Activated T-helper 1 cell treated with anti-CD3 and anti-CD28 coated beads, Interleukin-2, amount 50 U/mL, for 16 hours (primary cell): ENCODE measurements around the gene TIMM13.
"Not testable (repeated sequence)": the region's sequence is repeated elsewhere in the genome, so short reads cannot be mapped to it uniquely, and the experiment has no call there.

Experiments used
- DNase-seq, 2 donors: peaks; one replicate each; pipeline ENCODE4 v3.0.0-alpha.2; 2020; ENCODE audit warnings: low read depth in 1 of 2, low spot score in 1 of 2

TIMM13 gene

GRCh38 chr19:2432131-2432848 lies 4.9 kb upstream of the TIMM13 start:
- DNase-seq: no peak

DNA sequence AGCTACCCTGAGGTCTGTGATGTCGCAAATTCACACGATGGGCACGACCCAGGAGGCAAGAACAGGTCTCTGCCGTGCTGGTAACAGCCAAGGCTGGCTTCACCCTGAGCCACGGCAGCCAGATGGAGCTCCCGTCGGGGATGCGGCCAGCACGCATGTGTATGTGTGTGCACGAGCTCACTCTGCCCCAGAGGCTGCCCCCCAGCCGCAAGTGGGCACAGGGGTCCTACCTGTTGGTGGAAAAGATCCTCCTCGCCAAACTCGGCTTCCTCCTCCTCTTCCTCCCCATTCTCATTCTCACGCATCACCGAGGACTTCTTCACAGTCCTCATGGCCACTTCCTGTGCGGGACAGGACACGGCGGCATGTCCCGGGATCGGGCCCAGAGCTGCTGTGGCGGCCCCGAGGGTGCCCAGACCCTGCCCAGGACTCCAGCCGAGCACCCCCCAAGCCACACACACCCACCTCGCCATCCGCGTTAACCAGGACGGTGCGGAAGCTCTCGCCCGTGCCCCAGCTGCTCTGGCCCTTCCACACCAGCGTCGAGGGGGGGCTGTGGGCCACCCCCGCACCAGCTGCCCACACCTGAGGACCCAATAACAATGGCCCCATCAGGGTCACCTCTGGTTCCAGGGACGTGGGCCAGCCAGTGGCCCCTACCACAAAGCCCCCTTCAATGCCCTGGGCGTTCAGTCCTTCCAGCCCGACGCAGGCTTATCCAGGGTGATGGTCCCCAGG lies 4.1 kb upstream of the TIMM13 start:
- no peak for DNase-seq

DNA sequence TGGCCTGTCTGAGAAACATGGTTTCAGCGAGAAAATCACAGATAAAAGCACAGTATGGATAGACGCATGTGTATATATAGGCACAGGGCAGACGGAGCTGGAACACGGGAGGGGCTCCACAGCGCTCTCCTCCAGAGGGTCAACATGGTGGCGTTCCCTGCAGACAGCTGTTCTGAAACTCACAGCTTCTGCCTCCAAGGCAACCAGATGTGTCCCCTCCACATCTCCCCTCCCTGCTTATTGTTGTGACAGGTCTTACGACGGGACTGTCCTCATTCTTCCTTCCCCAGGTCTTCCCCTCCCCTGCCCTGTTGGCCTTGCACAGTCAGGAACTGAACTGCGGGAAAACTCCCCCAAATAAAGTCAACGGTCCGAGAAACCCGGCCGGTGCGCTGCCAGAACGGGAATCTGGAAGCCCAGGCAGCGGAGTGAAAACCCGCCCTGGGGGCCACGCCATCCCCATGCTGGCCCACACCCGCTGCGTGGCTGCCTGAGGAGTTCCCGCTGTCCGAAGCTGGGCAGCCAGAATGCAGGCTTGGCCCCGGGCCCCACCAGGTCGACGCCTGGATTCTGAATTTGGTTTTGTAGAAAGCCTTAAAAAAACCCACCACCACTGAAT lies 2.6 kb upstream of the TIMM13 start:
- DNase-seq: no peak

DNA sequence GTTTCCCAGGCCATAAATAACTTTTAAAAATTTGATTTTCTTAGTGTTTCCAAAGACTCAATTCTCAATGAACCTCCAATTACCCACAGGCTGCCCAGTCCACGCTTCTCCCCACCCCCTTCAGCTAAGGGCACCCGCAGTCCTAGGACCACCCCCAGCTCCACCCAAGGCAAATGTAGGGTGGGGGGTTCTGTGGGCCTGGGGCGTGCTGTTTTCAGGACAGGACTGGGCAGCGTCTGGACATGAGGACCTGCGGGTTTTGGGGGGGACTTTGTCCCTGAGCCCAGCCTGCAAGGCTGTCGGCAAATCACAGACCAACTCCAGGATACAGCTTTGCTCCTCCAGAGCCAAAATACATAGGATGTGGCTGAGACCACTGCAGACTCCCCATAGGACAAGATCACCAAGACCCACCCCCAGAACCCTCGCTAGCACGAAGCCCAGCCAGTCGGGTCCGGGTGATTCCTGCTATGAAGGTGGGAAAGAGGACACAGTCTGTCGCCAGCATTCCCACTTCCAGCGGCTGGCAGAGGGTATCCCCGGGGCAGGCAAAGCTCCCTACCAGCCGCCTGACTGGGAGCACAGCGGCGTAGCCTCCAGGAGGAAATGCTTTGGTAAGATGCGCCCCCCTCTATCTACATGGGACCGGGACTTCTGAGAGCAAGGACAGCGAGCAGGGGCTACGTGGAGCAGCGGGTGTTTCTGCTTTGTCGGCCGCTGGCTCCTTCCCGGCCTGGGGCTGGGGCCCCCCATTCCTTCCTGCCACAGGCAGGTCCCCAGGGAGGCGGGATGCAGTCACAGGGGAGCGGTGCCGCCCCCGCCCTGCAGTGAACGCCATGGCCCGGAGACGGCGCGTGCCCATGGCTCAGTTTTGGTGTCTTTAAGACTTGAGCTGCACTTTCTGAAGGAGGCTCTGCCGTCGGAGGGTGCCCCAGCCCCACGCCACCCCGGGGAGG lies 1.6 kb upstream of the TIMM13 start:
- DNase-seq: no peak

DNA sequence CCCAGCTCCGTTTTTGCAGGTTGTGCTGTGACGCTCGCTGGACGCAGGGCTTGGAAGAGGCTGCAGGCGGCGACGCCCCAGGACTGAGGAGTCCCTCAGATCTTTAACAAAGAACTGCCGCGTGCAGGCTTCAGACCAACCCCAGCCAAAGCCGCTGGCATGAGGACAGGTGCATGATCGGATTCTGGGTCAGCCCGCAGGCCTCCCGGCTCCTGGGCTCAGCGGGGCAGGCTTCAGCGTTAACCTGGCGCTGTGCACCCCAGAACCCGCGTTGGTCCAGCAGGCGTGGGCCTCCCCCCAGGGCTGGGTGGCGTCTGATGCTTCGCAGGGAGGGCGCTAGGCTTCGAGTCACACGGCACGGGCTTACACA lies 920 bp upstream of the TIMM13 start:
- DNase-seq: no peak

GRCh38 chr19:2426611-2427428 lies 566 bp downstream of the TIMM13 start:
- DNase-seq: no peak

DNA sequence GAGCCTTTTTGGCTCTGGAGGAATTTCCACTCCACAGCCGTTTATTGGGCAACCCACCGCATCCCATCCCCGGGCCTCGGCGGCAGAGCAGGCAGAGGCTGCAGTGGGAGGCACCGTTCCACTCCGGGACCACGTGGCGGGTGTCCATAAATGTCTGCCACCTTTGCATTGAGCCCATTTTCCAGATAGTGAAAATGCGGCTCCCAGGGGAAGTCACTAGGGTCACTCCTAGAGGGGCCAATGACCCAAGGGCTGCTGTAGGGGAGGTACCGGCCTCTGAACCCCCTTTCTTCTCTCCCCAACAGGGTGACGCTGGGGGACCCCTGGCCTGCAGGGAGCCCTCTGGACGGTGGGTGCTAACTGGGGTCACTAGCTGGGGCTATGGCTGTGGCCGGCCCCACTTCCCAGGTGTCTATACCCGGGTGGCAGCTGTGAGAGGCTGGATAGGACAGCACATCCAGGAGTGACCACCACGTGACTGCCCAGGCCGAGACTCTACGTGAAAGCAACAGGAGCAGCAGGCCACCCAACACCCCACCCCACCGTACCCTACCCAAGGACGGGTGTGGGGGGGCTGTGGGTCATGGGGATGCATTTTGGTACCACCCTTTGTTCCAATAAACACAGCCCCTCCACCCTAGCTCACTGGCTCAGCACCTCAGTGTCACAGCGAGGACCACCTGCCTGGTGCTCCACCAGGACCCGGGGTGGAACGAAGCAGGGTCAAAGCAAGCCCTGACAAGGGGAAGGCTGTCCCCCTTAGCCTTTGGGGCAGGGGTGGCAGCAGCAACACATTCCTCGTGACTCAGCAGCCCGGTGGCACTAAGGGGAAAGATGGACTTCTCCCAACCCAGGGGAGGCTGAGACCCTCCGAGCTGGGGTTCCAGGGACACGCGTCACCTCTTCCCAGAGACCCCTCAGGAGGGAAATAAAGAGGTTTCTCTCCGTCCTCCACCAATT lies 1.5 kb downstream of the TIMM13 start:
- no peak for DNase-seq

DNA sequence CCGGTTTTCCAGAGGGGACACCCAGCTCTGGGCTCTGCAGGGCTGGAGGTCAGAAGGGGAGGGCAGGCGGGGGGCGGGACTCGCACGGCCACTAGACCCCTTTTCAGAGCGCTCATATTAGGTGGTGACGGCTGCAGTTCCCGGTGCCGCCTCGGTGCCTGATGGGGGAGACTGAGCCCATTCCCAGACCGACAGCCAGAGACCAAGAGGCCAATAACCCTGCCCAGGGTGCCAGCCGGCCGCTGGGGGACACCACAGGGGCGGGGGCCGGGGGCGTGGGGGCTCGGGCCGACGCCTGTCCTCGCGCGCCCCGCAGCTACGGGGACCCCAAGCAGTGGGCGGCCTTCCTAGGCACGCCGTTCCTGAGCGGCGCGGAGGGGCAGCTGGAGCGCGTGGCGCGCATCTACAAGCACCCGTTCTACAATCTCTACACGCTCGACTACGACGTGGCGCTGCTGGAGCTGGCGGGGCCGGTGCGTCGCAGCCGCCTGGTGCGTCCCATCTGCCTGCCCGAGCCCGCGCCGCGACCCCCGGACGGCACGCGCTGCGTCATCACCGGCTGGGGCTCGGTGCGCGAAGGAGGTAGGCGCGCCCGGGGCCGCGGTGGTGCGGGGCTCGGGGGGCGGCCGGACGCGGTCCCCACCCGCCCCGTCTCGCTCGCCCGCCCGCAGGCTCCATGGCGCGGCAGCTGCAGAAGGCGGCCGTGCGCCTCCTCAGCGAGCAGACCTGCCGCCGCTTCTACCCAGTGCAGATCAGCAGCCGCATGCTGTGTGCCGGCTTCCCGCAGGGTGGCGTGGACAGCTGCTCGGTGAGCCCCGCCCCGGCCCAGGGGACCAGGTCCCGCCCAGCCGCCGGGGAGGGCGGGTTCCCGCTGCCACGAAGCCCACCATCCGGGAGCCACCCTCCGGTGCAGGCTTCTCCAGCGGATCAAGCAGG lies 2.4 kb downstream of the TIMM13 start:
- no peak for DNase-seq

DNA sequence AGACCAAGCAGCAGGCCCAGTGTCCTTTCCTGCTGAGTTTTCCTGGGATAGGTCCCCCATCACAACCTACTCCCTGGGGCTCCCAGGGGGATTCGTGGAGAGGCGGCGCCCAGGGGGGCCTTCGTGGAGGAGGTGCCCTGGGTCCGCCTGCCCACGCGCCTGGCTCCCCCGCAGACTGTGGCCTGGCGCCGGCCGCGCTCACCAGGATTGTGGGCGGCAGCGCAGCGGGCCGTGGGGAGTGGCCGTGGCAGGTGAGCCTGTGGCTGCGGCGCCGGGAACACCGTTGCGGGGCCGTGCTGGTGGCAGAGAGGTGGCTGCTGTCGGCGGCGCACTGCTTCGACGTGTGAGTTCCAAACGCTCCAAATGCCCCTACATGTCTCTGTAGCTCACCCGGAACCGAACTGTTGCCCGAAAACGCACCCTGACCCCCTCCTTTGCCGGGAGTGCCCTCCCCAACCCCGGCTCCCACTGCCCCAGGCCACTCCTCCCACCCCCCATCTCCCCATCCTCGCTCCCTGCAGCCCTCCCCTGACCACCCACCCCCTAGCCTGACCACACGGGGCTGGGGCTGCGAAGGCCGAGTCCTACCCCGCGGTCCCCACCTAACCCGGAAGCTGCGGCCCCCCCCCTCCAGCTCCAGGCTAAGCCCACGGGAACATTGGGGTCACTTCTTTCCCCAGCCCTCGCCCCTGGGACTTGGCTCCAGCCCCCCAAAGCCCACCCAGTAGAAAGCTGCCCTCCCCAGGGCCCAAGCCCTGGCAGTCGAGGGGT lies 3.3 kb downstream of the TIMM13 start:
- no peak for DNase-seq

GRCh38 chr19:2423071-2423914 lies 4.1 kb downstream of the TIMM13 start:
- DNase-seq: no peak

DNA sequence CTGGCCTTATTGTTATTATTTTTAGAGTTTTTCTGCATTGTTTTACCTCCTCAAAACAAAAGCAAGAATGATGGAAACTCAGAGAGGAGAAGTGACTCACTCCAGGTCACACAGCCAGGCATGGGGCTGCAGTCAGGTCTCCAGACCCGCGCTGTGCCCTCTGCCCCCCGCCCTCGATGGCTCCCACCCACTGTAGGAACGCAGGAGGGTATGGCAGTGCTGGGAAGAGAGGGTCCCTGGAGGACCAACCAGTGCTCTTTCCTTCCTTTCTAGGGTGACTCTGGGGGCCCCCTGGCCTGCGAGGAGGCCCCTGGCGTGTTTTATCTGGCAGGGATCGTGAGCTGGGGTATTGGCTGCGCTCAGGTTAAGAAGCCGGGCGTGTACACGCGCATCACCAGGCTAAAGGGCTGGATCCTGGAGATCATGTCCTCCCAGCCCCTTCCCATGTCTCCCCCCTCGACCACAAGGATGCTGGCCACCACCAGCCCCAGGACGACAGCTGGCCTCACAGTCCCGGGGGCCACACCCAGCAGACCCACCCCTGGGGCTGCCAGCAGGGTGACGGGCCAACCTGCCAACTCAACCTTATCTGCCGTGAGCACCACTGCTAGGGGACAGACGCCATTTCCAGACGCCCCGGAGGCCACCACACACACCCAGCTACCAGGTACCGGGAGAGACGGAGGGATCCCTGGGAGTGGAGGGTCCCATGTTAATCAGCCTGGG lies 5.6 kb downstream of the TIMM13 start:
- no peak for DNase-seq

DNA sequence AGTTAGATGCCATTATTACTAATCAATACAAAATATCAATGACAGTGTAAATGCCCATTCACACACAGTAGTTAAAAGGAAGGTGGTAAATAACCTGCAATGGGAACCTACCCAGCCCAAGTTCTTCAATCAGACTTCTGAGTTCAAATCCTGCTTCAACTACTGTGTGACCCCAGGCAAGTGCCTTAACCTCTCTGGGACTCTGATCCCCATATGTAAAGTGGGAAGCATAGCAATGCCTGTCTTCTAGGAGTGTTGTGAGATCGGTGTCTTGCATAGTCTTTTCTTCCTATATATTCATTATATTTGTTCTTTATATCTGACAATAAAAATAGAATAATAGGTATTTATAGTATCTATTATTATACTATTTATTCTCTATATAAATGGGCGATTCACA lies 6.9 kb downstream of the TIMM13 start:
- DNase-seq: no peak

GRCh38 chr19:2419754-2420153 lies 7.6 kb downstream of the TIMM13 start:
- DNase-seq: no peak

- no peak for DNase-seq
Measured at GRCh38 chr19:2417881-2418406, 9.4 kb downstream of the TIMM13 start.

GRCh38 chr19:2417436-2417835 lies 9.9 kb downstream of the TIMM13 start:
- DNase-seq: not testable (repeated sequence)
